GM23338 (cell line): ENCODE data around the gene MED12L.
"Not testable (repeated sequence)": the region's sequence is repeated elsewhere in the genome, so short reads cannot be mapped to it uniquely, and the experiment has no call there.

ENCODE experiments used
- EZH2 ChIP-seq: fragments of 200-600 bp; sonication (generic); IDR thresholded peaks from one replicate; pipeline ENCODE4 v1.8.0; 2017; ENCODE audit warnings: antibody characterized with exemption, mild to moderate bottlenecking, low read depth; ENCODE audit not compliant: unreplicated experiment
- EZH2phosphoT487 ChIP-seq: fragments of 200-600 bp; sonication (generic); IDR thresholded peaks from one replicate; pipeline ENCODE4 v1.8.1; 2018; ENCODE audit warnings: antibody characterized with exemption; ENCODE audit not compliant: unreplicated experiment
- ZNF114 ChIP-seq: fragments of 250-450 bp; sonication (Bioruptor Pico); IDR thresholded peaks from 2 replicates; pipeline ENCODE4 v1.5.0; 2020; ENCODE audit warnings: mild to moderate bottlenecking, moderate library complexity
- TF ChIP-seq, protein P1 (sequence below), 2 experiments: fragments of 200-600 bp in 1 of 2; sonication (generic) in 1 of 2; conservative IDR thresholded peaks; 2 replicates each; pipeline versions ENCODE4 v1.5.1 to v1.6.1; 2016 to 2017; ENCODE audit warnings: antibody characterized with exemption in 2 of 2, low read depth in 2 of 2, mild to moderate bottlenecking in 2 of 2, moderate library complexity in 1 of 2
- TF ChIP-seq, protein P2 (sequence below): IDR thresholded peaks from one replicate; pipeline ENCODE4 v1.6.1; 2018; ENCODE audit warnings: antibody characterized with exemption; ENCODE audit not compliant: unreplicated experiment

DNA sequence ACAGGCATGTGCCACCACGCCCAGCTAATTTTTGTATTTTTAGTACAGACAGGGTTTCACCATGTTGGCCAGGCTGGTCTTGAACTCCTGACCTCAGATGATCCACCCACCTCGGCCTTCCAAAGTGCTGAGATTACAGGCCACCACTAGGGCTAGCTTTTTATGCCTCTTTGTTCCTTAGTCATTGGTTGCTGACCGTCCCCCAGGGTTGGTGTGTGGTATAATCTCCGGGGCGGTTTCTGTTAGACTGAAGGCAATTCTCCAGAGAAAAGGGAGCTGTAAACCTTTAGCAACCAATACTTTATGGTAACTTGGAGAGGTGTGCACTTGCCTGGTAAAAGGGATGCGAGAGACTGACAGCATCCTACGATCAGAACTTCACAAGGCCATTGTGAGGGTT is 12.6 kb upstream of the MED12L start:
- TF ChIP-seq ZNF114 (CRISPR knock-in tag); EZH2phosphoT487; EZH2: not testable (repeated sequence)
- TF ChIP-seq, protein P1, sequence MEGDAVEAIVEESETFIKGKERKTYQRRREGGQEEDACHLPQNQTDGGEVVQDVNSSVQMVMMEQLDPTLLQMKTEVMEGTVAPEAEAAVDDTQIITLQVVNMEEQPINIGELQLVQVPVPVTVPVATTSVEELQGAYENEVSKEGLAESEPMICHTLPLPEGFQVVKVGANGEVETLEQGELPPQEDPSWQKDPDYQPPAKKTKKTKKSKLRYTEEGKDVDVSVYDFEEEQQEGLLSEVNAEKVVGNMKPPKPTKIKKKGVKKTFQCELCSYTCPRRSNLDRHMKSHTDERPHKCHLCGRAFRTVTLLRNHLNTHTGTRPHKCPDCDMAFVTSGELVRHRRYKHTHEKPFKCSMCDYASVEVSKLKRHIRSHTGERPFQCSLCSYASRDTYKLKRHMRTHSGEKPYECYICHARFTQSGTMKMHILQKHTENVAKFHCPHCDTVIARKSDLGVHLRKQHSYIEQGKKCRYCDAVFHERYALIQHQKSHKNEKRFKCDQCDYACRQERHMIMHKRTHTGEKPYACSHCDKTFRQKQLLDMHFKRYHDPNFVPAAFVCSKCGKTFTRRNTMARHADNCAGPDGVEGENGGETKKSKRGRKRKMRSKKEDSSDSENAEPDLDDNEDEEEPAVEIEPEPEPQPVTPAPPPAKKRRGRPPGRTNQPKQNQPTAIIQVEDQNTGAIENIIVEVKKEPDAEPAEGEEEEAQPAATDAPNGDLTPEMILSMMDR (conservative IDR thresholded peaks at IDR 0.05; ENCODE audit: low read depth in 2 of 2) = not testable (repeated sequence)
- TF ChIP-seq, protein P2, sequence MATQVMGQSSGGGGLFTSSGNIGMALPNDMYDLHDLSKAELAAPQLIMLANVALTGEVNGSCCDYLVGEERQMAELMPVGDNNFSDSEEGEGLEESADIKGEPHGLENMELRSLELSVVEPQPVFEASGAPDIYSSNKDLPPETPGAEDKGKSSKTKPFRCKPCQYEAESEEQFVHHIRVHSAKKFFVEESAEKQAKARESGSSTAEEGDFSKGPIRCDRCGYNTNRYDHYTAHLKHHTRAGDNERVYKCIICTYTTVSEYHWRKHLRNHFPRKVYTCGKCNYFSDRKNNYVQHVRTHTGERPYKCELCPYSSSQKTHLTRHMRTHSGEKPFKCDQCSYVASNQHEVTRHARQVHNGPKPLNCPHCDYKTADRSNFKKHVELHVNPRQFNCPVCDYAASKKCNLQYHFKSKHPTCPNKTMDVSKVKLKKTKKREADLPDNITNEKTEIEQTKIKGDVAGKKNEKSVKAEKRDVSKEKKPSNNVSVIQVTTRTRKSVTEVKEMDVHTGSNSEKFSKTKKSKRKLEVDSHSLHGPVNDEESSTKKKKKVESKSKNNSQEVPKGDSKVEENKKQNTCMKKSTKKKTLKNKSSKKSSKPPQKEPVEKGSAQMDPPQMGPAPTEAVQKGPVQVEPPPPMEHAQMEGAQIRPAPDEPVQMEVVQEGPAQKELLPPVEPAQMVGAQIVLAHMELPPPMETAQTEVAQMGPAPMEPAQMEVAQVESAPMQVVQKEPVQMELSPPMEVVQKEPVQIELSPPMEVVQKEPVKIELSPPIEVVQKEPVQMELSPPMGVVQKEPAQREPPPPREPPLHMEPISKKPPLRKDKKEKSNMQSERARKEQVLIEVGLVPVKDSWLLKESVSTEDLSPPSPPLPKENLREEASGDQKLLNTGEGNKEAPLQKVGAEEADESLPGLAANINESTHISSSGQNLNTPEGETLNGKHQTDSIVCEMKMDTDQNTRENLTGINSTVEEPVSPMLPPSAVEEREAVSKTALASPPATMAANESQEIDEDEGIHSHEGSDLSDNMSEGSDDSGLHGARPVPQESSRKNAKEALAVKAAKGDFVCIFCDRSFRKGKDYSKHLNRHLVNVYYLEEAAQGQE = not testable (repeated sequence)
